SK-N-MC (cell line): ENCODE measurements around the gene CYP2C9.

Experiments used
- EZH2 ChIP-seq: fragments of 200-600 bp; sonication (generic); IDR thresholded peaks from one replicate; pipeline ENCODE4 v1.6.1; 2017; ENCODE audit warnings: antibody characterized with exemption
- POLR2AphosphoS5 ChIP-seq: IDR thresholded peaks from 2 replicates; pipeline ENCODE4 v1.6.1; 2012; ENCODE audit warnings: mild to moderate bottlenecking, low read depth, low read length, borderline replicate concordance

- no peak for TF ChIP-seq EZH2
- no peak for TF ChIP-seq POLR2AphosphoS5
Observed at GRCh38 chr10:95026461-95026860, 88.0 kb downstream of the CYP2C9 start.
